ENCODE data around the gene ZFP62. TPM values are rescaled to one million over a fixed set of nuclear protein-coding genes. Genes with fewer than 3 reads are reported as not detected.

ZFP62 gene
- total and polyA plus RNA-seq, 2 of the 4 experiments (the other 2 are of a cell fraction) = 8.2 to 20.3 TPM

- TF ChIP-seq CTCF (conservative IDR thresholded peaks at IDR 0.05; ENCODE audit: low read depth, low read length) (no peak), FOS (IDR thresholded peaks at IDR 0.05; ENCODE audit: low read depth, low read length) (no peak), RCOR1 (IDR thresholded peaks at IDR 0.05; ENCODE audit: insufficient replicate concordance, low read length) (no peak)
Observed at GRCh38 chr5:180816608-180817534, 44.2 kb downstream of the ZFP62 start (continued).

Measured in IMR-90 (cell line).